Sigmoid colon (tissue), 7 donors: ENCODE data around the gene IQSEC2. TPM values are rescaled to one million over a fixed set of nuclear protein-coding genes. Genes with fewer than 3 reads are reported as not detected.
A peak's percentile ranks its signal among the peaks of the same experiment; 100 is the strongest.

Experiments
- DNase-seq: peaks from one replicate; pipeline ENCODE4 v3.0.0-alpha.2; 2019
- H3K27ac ChIP-seq, 4 donors: fragments of 200-600 bp; sonication (generic); one replicate each; pipeline ENCODE4 v1.5.1; 2016 to 2019; ENCODE audit warnings: mild to moderate bottlenecking in 1 of 4
- H3K27me3 ChIP-seq, 3 donors: fragments of 200-600 bp; sonication (generic); one replicate each; pipeline ENCODE4 v1.5.1; 2019; ENCODE audit warnings: mild to moderate bottlenecking in 1 of 3
- H3K36me3 ChIP-seq, 4 donors: fragments of 200-600 bp; sonication (generic); one replicate each; pipeline ENCODE4 v1.5.1; 2016 to 2019
- H3K4me1 ChIP-seq, 4 donors: fragments of 200-600 bp; sonication (generic); one replicate each; pipeline ENCODE4 v1.5.1; 2017 to 2019
- H3K4me3 ChIP-seq, 4 donors: fragments of 200-600 bp; sonication (generic); one replicate each; pipeline ENCODE4 v1.5.1; 2017 to 2019; ENCODE audit warnings: mild to moderate bottlenecking in 2 of 4, moderate library complexity in 1 of 4
- H3K9me3 ChIP-seq, 4 donors: fragments of 200-600 bp in 3 of 4; sonication (generic) in 3 of 4; one replicate each; pipeline versions ENCODE4 v1.5.1 to v1.6.1; 2013 to 2019
- CTCF ChIP-seq, 4 experiments: fragments of 450-650 bp in 3 of 4; fragments of 200-600 bp in 1 of 4; IDR thresholded peaks; one replicate each; pipeline ENCODE4 v1.5.1; 2016 to 2019; ENCODE audit warnings: antibody characterized with exemption in 4 of 4, mild to moderate bottlenecking in 3 of 4, moderate library complexity in 2 of 4
- EP300 ChIP-seq, 4 donors: sonication (generic); formaldehyde crosslinking; IDR thresholded peaks; one replicate each; pipeline ENCODE4 v1.6.1; 2017; ENCODE audit warnings: antibody characterized with exemption in 4 of 4
- POLR2A ChIP-seq, 2 donors: fragments of 450-650 bp; IDR thresholded peaks; one replicate each; pipeline ENCODE4 v1.6.1; 2016; ENCODE audit warnings: antibody characterized with exemption in 2 of 2, mild to moderate bottlenecking in 2 of 2, moderate library complexity in 2 of 2
- POLR2AphosphoS5 ChIP-seq, 4 donors: sonication (generic); formaldehyde crosslinking; IDR thresholded peaks; one replicate each; pipeline ENCODE4 v1.6.1; 2017; ENCODE audit warnings: antibody characterized with exemption in 4 of 4
- WGBS, 2 donors: extraction: QIAGEN DNeasy Blood & Tissue Kit; methylation state at CpG; one replicate each; pipeline ENCODE4 v1.1.7; 2013; 5-methylcytosine and 5-hydroxymethylcytosine counted together
- intact Hi-C: fragments of 100-400 bp; cut with DNase I; formaldehyde crosslinking; loops from one replicate; pipeline ENCODE4 v1.15.1; 2023
- polyA plus RNA-seq, 3 donors: library from polyadenylated mRNA; stranded (reverse); fragments of 200-250 nt; gene quantifications; one replicate each; pipeline ENCODE4 v1.2.3, GENCODE V29; 2013
- total RNA-seq, 4 donors: library from RNA; depleted of rRNA; stranded (reverse); fragments of >200 nt; gene quantifications; one replicate each; pipeline ENCODE4 v1.1.0, GENCODE V29; 2016
- donor health status: healthy with polysubstance abuse.
- donor health status: Bipolar disorder and iron deficiency.
- donor health status: healthy.

Gene IQSEC2
- total and polyA plus RNA-seq, 7 donors: 13.6 to 27.5 (median 19.7) TPM

- Histone ChIP-seq H3K27me3 (no peaks in the 10 kb centered on the region), H3K27ac (peak overlapping the region; percentile 68 to 87 (median 81)), H3K36me3 (no peaks in the 10 kb centered on the region), H3K9me3 (no peaks in the 10 kb centered on the region), H3K4me1 (peaks cover 0 to 63% (median 42%) of the 10 kb centered on the region in 4 donors), H3K4me3 (peak overlapping the region in 1 of 4 donors; percentile 52)
- WGBS, 2 donors: 41 to 61% methylated on average over 5 of the region's 5 CpGs
- no peak for DNase-seq
- intact Hi-C loops: loop anchor here (5.0 to 10.0 kb wide), 2 partner anchors 35 to 153 kb away; partner anchors contain the start of gene HSD17B10
- TF ChIP-seq POLR2A (IDR thresholded peaks at IDR 0.05) (no peak), EP300 (IDR thresholded peaks at IDR 0.05) (no peak), POLR2AphosphoS5 (IDR thresholded peaks at IDR 0.05) (no peak), CTCF (IDR thresholded peaks at IDR 0.05) (no peak)
Measured at GRCh38 chrX:53281963-53282695, 745 bp upstream of the IQSEC2 start.

GRCh38 chrX:53280331-53281320, 758 bp downstream of the IQSEC2 start:
- TF ChIP-seq POLR2A (IDR thresholded peaks at IDR 0.05): no peak
- no peak for TF ChIP-seq EP300 (IDR thresholded peaks at IDR 0.05)
- TF ChIP-seq POLR2AphosphoS5 (IDR thresholded peaks at IDR 0.05): no peak
- TF ChIP-seq CTCF (IDR thresholded peaks at IDR 0.05): no peak
- Histone ChIP-seq H3K27me3 (no peaks in the 10 kb centered on the region), H3K9me3 (no peaks in the 10 kb centered on the region), H3K4me1 (peaks cover 0 to 50% (median 38%) of the 10 kb centered on the region in 4 donors), H3K36me3 (no peaks in the 10 kb centered on the region), H3K4me3 (peak overlapping the region; percentile 18 to 52 (median 46)), H3K27ac (peak overlapping the region; percentile 68 to 87 (median 81))
- intact Hi-C loops: loop anchor here (5.0 to 10.0 kb wide), 2 partner anchors 37 to 154 kb away; partner anchors contain the start of gene HSD17B10
- peak; percentile 89 for DNase-seq
- WGBS, 2 donors: 14 to 51% methylated on average over 14 of the region's 14 CpGs

- Histone ChIP-seq H3K36me3 (no peaks in the 10 kb centered on the region), H3K4me3 (peak overlapping the region in 2 of 4 donors; percentile 49 to 52), H3K9me3 (no peaks in the 10 kb centered on the region), H3K27me3 (no peaks in the 10 kb centered on the region), H3K27ac (peak overlapping the region in 1 of 4 donors; percentile 84), H3K4me1 (peaks cover 0 to 39% (median 30%) of the 10 kb centered on the region in 4 donors)
- TF ChIP-seq EP300 (IDR thresholded peaks at IDR 0.05) (no peak), POLR2A (IDR thresholded peaks at IDR 0.05) (no peak), CTCF (IDR thresholded peaks at IDR 0.05) (no peak), POLR2AphosphoS5 (IDR thresholded peaks at IDR 0.05) (no peak)
- intact Hi-C loops: loop anchor here (5.0 to 10.0 kb wide), 2 partner anchors 38 to 155 kb away; partner anchors contain the start of gene HSD17B10
- 31 to 53% methylated on average over 14 of the region's 14 CpGs for WGBS, 2 donors
- peak; percentile 46 for DNase-seq
Measured at GRCh38 chrX:53279296-53280237, 1.8 kb downstream of the IQSEC2 start.

GRCh38 chrX:53272808-53273337, 8.5 kb downstream of the IQSEC2 start:
- H3K27me3 ChIP-seq: no peaks in the 10 kb centered on the region
- no peaks in the 10 kb centered on the region for H3K36me3 ChIP-seq
- no peaks in the 10 kb centered on the region for H3K4me1 ChIP-seq
- DNase-seq: no peak
- 80 to 82% methylated on average over 8 of the region's 8 CpGs for WGBS, 2 donors
- H3K27ac ChIP-seq: no peak overlapping the region
- TF ChIP-seq EP300 (IDR thresholded peaks at IDR 0.05) (no peak), POLR2AphosphoS5 (IDR thresholded peaks at IDR 0.05) (no peak), POLR2A (IDR thresholded peaks at IDR 0.05) (no peak), CTCF (IDR thresholded peaks at IDR 0.05) (no peak)
- no peak overlapping the region for H3K4me3 ChIP-seq
- no peaks in the 10 kb centered on the region for H3K9me3 ChIP-seq
- intact Hi-C loops: no loop called here
